Neural progenitor cell (in vitro differentiated cells): ENCODE results near the gene VSIG10L. TPM values are rescaled to one million over a fixed set of nuclear protein-coding genes. Genes with fewer than 3 reads are reported as not detected.

Source experiments
- DNase-seq: peaks from one replicate; pipeline ENCODE4 v3.0.0-alpha.2; 2016; ENCODE audit warnings: low spot score
- H2AFZ ChIP-seq: fragments of 200-600 bp; sonication (generic); replicated peaks from 2 replicates; pipeline ENCODE4 v1.6.1; 2016; ENCODE audit warnings: antibody characterized with exemption
- H3F3A ChIP-seq: fragments of 200-600 bp; sonication (generic); 2 replicates; pipeline ENCODE4 v1.6.1; 2016; ENCODE audit warnings: antibody characterized with exemption, low read depth
- H3K27ac ChIP-seq: fragments of 200-600 bp; sonication (generic); 2 replicates; pipeline ENCODE4 v1.5.1; 2016; ENCODE audit warnings: mild to moderate bottlenecking
- H3K27me3 ChIP-seq: fragments of 200-600 bp; sonication (generic); 2 replicates; pipeline ENCODE4 v1.6.1; 2016; ENCODE audit warnings: mild to moderate bottlenecking, moderate library complexity
- H3K36me3 ChIP-seq: fragments of 200-600 bp; sonication (generic); 2 replicates; pipeline ENCODE4 v1.5.1; 2016
- H3K4me1 ChIP-seq: fragments of 200-600 bp; sonication (generic); 2 replicates; pipeline ENCODE4 v1.6.1; 2016; ENCODE audit warnings: mixed run types
- H3K4me2 ChIP-seq: fragments of 200-600 bp; sonication (generic); 2 replicates; pipeline ENCODE4 v1.6.1; 2016
- H3K4me3 ChIP-seq: fragments of 200-600 bp; sonication (generic); 2 replicates; pipeline ENCODE4 v1.5.1; 2016
- H3K79me2 ChIP-seq: fragments of 200-600 bp; sonication (generic); 2 replicates; pipeline ENCODE4 v1.6.1; 2016; ENCODE audit warnings: low read depth
- H3K9ac ChIP-seq: fragments of 200-600 bp; sonication (generic); 2 replicates; pipeline ENCODE4 v1.6.1; 2016
- H3K9me3 ChIP-seq: fragments of 200-600 bp; sonication (generic); 2 replicates; pipeline ENCODE4 v1.5.1; 2016; ENCODE audit warnings: low read depth
- H4K20me1 ChIP-seq: fragments of 200-600 bp; sonication (generic); 2 replicates; pipeline ENCODE4 v1.6.1; 2016; ENCODE audit warnings: low read depth
- H3K27ac Mint-ChIP-seq: 3 replicates; pipeline ENCODE4 v1.8.0; 2021; ENCODE audit warnings: mixed read lengths
- H3K27me3 Mint-ChIP-seq: 2 replicates; pipeline ENCODE4 v1.8.0; 2022; ENCODE audit warnings: low read depth, mild to moderate bottlenecking, inconsistent platforms, moderate library complexity, mixed read lengths; ENCODE audit not compliant: insufficient read depth
- H3K36me3 Mint-ChIP-seq: 3 replicates; pipeline ENCODE4 v1.8.0; 2021; ENCODE audit warnings: mixed read lengths
- H3K4me1 Mint-ChIP-seq: 3 replicates; pipeline ENCODE4 v1.8.0; 2021; ENCODE audit warnings: mixed read lengths
- H3K4me3 Mint-ChIP-seq: 3 replicates; pipeline ENCODE4 v1.8.0; 2021; ENCODE audit warnings: mild to moderate bottlenecking, moderate library complexity, mixed read lengths
- H3K9me3 Mint-ChIP-seq: 3 replicates; pipeline ENCODE4 v1.8.0; 2020; ENCODE audit warnings: mixed read lengths
- EZH2 ChIP-seq: fragments of 200-600 bp; sonication (generic); IDR thresholded peaks from 2 replicates; pipeline ENCODE4 v1.6.1; 2017; ENCODE audit warnings: antibody characterized with exemption, mild to moderate bottlenecking, moderate library complexity
- EZH2phosphoT487 ChIP-seq: fragments of 200-600 bp; sonication (generic); IDR thresholded peaks from 2 replicates; pipeline ENCODE4 v1.6.1; 2017; ENCODE audit warnings: antibody characterized with exemption
- total RNA-seq: library from RNA; depleted of rRNA; stranded (reverse); fragments of >200 nt; gene quantifications from 2 replicates; pipeline ENCODE4 v1.2.3, GENCODE V29; 2015; ENCODE audit warnings: low replicate concordance
- TF ChIP-seq, protein P1 (sequence below): fragments of 200-600 bp; sonication (generic); IDR thresholded peaks from 2 replicates; pipeline ENCODE4 v1.5.1; 2017; ENCODE audit warnings: antibody characterized with exemption, mild to moderate bottlenecking

The VSIG10L gene
- total RNA-seq, 1 donor from 2014 or later: 2.7 TPM

DNA sequence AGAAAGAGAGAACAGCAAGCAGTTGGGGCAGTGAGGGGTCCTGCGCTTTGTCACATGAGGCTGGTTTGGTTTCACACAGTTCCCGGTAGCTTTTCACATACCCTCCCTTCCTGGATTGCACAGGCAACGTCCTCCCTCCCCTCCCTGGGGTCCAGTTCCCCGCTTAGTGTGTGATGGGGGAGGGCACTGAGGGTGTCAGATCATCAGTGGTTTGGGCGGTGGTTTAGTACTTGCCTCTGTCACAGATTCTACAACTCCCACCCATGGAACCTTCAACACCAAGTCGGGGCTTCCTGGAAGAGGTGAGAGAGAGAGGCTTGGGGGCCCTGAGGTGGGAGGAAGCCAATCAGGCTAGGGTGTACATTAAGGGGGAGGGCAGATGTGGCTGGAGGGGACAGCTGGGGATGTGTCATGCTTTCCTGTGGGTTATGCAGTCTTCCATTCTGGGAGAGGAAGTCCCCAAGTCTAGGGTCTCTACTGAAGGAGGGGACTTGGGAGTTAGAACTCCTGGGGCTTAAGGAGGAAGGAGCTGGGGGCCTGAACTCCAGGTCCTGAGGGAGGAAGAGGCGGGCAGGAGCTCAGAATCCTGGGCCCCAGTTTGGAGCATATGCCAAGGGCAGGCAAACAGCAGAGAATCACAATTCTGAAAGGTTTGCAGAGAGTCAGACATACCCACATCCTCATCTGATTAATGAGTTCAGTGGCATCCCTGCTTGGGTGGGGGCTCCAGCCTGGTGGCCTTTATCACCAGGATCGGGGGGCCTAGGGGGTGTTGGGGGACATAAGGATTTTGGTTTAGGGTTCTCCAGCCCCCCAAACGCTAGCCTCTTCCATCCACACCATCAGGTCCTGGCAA is 30.9 kb upstream of the VSIG10L start, which contains the start of gene NKG7:
TSS of gene NKG7 (minus strand) at position 6 of the 856 bp plus-strand sequence. CDS start 119 bp downstream, outside the sequence.
- no peaks in the 10 kb centered on the region for H3K9me3 Mint-ChIP-seq
- no peak for DNase-seq
- H3K4me2 ChIP-seq: no peak within 1 kb of the TSS
- no peak within 1 kb of the TSS for H3K27ac Mint-ChIP-seq
- peaks cover 7% of the 10 kb centered on the region for H3K4me1 ChIP-seq
- peaks cover 10% of the 10 kb centered on the region for H3K27me3 Mint-ChIP-seq
- peak within 1 kb of the TSS; percentile 35 for H3K4me3 Mint-ChIP-seq
- peaks cover 7% of the 10 kb centered on the region for H3F3A ChIP-seq
- no peaks in the 10 kb centered on the region for H3K36me3 ChIP-seq
- no peak within 1 kb of the TSS for H3K9ac ChIP-seq
- H3K4me3 ChIP-seq: no peak within 1 kb of the TSS
- peaks cover 5% of the 10 kb centered on the region for H3K4me1 Mint-ChIP-seq
- TF ChIP-seq EZH2phosphoT487 (no peak), EZH2 (no peak)
- TF ChIP-seq, protein P1, sequence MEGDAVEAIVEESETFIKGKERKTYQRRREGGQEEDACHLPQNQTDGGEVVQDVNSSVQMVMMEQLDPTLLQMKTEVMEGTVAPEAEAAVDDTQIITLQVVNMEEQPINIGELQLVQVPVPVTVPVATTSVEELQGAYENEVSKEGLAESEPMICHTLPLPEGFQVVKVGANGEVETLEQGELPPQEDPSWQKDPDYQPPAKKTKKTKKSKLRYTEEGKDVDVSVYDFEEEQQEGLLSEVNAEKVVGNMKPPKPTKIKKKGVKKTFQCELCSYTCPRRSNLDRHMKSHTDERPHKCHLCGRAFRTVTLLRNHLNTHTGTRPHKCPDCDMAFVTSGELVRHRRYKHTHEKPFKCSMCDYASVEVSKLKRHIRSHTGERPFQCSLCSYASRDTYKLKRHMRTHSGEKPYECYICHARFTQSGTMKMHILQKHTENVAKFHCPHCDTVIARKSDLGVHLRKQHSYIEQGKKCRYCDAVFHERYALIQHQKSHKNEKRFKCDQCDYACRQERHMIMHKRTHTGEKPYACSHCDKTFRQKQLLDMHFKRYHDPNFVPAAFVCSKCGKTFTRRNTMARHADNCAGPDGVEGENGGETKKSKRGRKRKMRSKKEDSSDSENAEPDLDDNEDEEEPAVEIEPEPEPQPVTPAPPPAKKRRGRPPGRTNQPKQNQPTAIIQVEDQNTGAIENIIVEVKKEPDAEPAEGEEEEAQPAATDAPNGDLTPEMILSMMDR: no peak
- no peaks in the 10 kb centered on the region for H3K79me2 ChIP-seq
- H2AFZ ChIP-seq: no peak within 1 kb of the TSS
- no peaks in the 10 kb centered on the region for H4K20me1 ChIP-seq
- H3K9me3 ChIP-seq: no peaks in the 10 kb centered on the region
- H3K36me3 Mint-ChIP-seq: no peaks in the 10 kb centered on the region
- H3K27ac ChIP-seq: no peak within 1 kb of the TSS
- no peaks in the 10 kb centered on the region for H3K27me3 ChIP-seq

DNA sequence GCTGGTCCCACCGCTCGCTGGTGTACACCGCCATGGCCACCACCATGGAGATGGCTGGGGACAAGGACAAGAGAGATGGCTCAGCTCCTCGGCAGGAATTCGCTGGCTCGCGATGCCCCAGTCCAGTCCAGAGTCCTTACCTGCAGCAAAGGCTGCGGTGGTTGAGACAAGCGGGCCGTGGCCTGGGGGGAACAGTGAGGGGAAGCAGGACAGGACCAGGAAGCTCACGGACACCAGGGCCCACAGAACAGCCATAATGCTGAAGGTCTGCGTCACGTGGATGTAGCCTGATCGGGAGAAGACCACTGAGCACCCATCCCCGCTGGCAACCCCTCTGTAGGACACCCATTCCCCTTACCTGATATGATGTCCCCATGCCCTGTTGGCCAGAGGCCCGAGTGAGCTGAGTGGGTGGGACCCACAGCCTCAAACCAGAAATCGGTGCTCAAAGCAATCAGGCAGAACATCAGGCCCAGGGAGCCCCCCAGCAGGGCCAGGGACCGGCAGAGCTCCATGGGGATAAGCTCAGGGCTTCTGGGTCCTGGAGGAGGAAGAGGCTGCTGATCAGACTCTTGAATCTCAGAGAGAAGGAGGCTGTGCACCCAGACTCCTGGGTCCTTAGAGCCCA is 30.2 kb upstream of the VSIG10L start:
- Histone ChIP-seq H2AFZ (no peak overlapping the region), H3K9ac (no peak overlapping the region), H3K27ac (no peak overlapping the region), H3K4me2 (no peak overlapping the region), H3F3A (peaks cover 9% of the 10 kb centered on the region), H4K20me1 (no peaks in the 10 kb centered on the region), H3K27me3 (no peaks in the 10 kb centered on the region), H3K9me3 (no peaks in the 10 kb centered on the region), H3K79me2 (no peaks in the 10 kb centered on the region), H3K4me3 (no peak overlapping the region), H3K4me1 (peaks cover 7% of the 10 kb centered on the region), H3K36me3 (no peaks in the 10 kb centered on the region)
- Mint-ChIP-seq H3K27me3 (peaks cover 14% of the 10 kb centered on the region), H3K36me3 (no peaks in the 10 kb centered on the region), H3K9me3 (no peaks in the 10 kb centered on the region), H3K27ac (no peak overlapping the region), H3K4me3 (no peak overlapping the region), H3K4me1 (peaks cover 5% of the 10 kb centered on the region)
- TF ChIP-seq, protein P1: no peak
- TF ChIP-seq EZH2phosphoT487 (no peak), EZH2 (no peak)
- no peak for DNase-seq

DNA sequence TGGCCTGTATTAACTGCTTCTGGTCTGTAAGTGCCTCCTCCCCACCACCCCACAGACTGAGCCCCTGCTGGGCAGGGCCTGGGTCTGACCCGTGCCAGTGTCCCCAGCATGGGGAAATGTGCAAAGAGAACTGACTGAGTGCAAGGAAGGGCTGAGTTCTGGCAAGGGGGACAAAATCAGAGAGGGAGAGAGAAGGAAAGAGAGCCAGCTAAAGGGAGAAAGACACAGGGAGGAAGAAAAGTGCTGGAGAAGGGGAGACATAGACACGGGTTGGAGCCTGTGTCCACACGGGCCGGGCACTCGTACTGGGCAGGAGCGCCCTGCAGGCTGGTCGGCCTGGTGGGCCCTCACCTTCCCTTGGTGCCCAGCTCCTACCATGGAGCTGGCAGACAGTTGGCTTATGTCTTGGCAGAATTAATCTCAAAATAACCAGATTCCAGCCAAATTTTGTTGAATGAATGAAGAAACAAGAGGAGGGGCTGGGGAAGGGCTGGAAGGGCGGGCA is 29.3 kb upstream of the VSIG10L start:
- Mint-ChIP-seq H3K4me1 (peaks cover 5% of the 10 kb centered on the region), H3K27ac (no peak overlapping the region), H3K27me3 (peaks cover 13% of the 10 kb centered on the region), H3K9me3 (no peaks in the 10 kb centered on the region), H3K4me3 (peak overlapping the region; percentile 57), H3K36me3 (no peaks in the 10 kb centered on the region)
- Histone ChIP-seq H2AFZ (no peak overlapping the region), H3K9me3 (no peaks in the 10 kb centered on the region), H3K27ac (no peak overlapping the region), H3K79me2 (no peaks in the 10 kb centered on the region), H4K20me1 (no peaks in the 10 kb centered on the region), H3K36me3 (no peaks in the 10 kb centered on the region), H3K4me1 (peaks cover 7% of the 10 kb centered on the region), H3K4me3 (no peak overlapping the region), H3K9ac (no peak overlapping the region), H3K4me2 (no peak overlapping the region), H3F3A (peaks cover 14% of the 10 kb centered on the region), H3K27me3 (no peaks in the 10 kb centered on the region)
- DNase-seq: no peak
- no peak for TF ChIP-seq EZH2
- TF ChIP-seq EZH2phosphoT487: no peak
- TF ChIP-seq, protein P1: no peak
